OCI-LY7 (cell line): Measurements from ENCODE around the gene GIPC1. TPM values are rescaled to one million over a fixed set of nuclear protein-coding genes. Genes with fewer than 3 reads are reported as not detected.

Experiments
- BruUV-seq: library from RNA; stranded (reverse); fragments of 400-500 nt; replicated peaks from 2 replicates; lab custom pipeline; 2021; lab: Mats Ljungman, UMichigan
- CTCF ChIA-PET: fragments of 300-600 bp; sonication (Branson Sonifier 250); formaldehyde crosslinking; loops from one replicate; lab custom pipeline; 2022; ENCODE audit warnings: antibody characterized with exemption; ENCODE audit not compliant: unreplicated experiment; lab: Charles Lee
- POLR2A ChIA-PET: fragments of 300-600 bp; sonication (Branson Sonifier 250); formaldehyde crosslinking; loops from one replicate; lab custom pipeline; 2022; ENCODE audit warnings: antibody characterized with exemption; lab: Charles Lee
- DNase-seq: peaks from one replicate; pipeline ENCODE4 v3.0.0-alpha.2; 2015; ENCODE audit warnings: low spot score
- H2AFZ ChIP-seq: fragments of 200-600 bp; sonication (generic), shearing (Covaris generic); 2 replicates; pipeline ENCODE4 v1.6.1; 2014; ENCODE audit warnings: mild to moderate bottlenecking, antibody characterized with exemption, low read length, moderate library complexity
- H3K27ac ChIP-seq: fragments of 200-600 bp; sonication (generic); 2 replicates; pipeline ENCODE4 v1.5.1; 2014; ENCODE audit warnings: mixed run types, low read depth, mild to moderate bottlenecking, moderate library complexity, low read length, inconsistent platforms; ENCODE audit not compliant: poor library complexity, severe bottlenecking
- H3K36me3 ChIP-seq: fragments of 200-600 bp; sonication (generic); 2 replicates; pipeline ENCODE4 v1.6.1; 2014; ENCODE audit warnings: mild to moderate bottlenecking, antibody characterized with exemption, low read length, moderate library complexity, mixed read lengths; ENCODE audit not compliant: insufficient read depth
- H3K4me1 ChIP-seq: fragments of 200-600 bp; sonication (generic); 2 replicates; pipeline ENCODE4 v1.5.1; 2014; ENCODE audit warnings: mild to moderate bottlenecking, low read length; ENCODE audit not compliant: insufficient read depth, poor library complexity, severe bottlenecking
- H3K4me2 ChIP-seq: fragments of 200-600 bp; sonication (generic); 2 replicates; pipeline ENCODE4 v1.6.1; 2014; ENCODE audit warnings: mild to moderate bottlenecking, low read length
- H3K4me3 ChIP-seq: fragments of 200-600 bp; sonication (generic); 2 replicates; pipeline ENCODE4 v1.5.1; 2014; ENCODE audit warnings: mild to moderate bottlenecking, low read depth, low read length; ENCODE audit not compliant: poor library complexity, severe bottlenecking
- H3K79me2 ChIP-seq: fragments of 200-600 bp; sonication (generic); 2 replicates; pipeline ENCODE4 v1.6.1; 2016; ENCODE audit warnings: low read depth, mild to moderate bottlenecking, low read length, moderate library complexity, mixed read lengths; ENCODE audit not compliant: insufficient read depth
- H3K9me2 ChIP-seq: fragments of 200-600 bp; sonication (generic); 2 replicates; pipeline ENCODE4 v1.6.1; 2016; ENCODE audit warnings: mild to moderate bottlenecking, low read length, mixed read lengths; ENCODE audit not compliant: insufficient read depth
- H3K9me3 ChIP-seq: fragments of 200-600 bp; sonication (generic); 2 replicates; pipeline ENCODE4 v1.6.1; 2014; ENCODE audit warnings: mild to moderate bottlenecking, mixed run types, low read length, mixed read lengths
- H4K20me1 ChIP-seq: fragments of 200-600 bp; sonication (generic); 2 replicates; pipeline ENCODE4 v1.6.1; 2014; ENCODE audit warnings: mild to moderate bottlenecking, antibody characterized with exemption, low read length, moderate library complexity, mixed read lengths; ENCODE audit not compliant: insufficient read depth
- EZH2phosphoT487 ChIP-seq: fragments of 200-600 bp; sonication (generic); IDR thresholded peaks from 2 replicates; pipeline ENCODE4 v1.6.1; 2018; ENCODE audit warnings: low read depth, borderline replicate concordance, mild to moderate bottlenecking, mixed run types, antibody characterized with exemption, low read length, moderate library complexity, mixed read lengths
- intact Hi-C: fragments of 100-400 bp; cut with micrococcal nuclease; formaldehyde crosslinking; loops from one replicate; pipeline ENCODE4 v1.10.0; 2022; ENCODE audit not compliant: unreplicated experiment
- total RNA-seq, 2 experiments: library from RNA; depleted of rRNA in 1 of 2; stranded (reverse); fragments of >200 nt in 1 of 2; shearing (Covaris generic) in 1 of 2; gene quantifications; 2 replicates each; pipeline ENCODE4 v1.2.3, GENCODE V29; 2014 to 2022
- TF ChIP-seq, protein P1 (sequence below): fragments of 200-600 bp; sonication (generic); conservative IDR thresholded peaks from 2 replicates; pipeline ENCODE4 v1.5.1; 2014; ENCODE audit warnings: mild to moderate bottlenecking, antibody characterized with exemption, low read length, moderate library complexity, mixed read lengths

Gene GIPC1
- total RNA-seq, 2 experiments from 2014 or later: 18.5 to 38.3 TPM

DNA sequence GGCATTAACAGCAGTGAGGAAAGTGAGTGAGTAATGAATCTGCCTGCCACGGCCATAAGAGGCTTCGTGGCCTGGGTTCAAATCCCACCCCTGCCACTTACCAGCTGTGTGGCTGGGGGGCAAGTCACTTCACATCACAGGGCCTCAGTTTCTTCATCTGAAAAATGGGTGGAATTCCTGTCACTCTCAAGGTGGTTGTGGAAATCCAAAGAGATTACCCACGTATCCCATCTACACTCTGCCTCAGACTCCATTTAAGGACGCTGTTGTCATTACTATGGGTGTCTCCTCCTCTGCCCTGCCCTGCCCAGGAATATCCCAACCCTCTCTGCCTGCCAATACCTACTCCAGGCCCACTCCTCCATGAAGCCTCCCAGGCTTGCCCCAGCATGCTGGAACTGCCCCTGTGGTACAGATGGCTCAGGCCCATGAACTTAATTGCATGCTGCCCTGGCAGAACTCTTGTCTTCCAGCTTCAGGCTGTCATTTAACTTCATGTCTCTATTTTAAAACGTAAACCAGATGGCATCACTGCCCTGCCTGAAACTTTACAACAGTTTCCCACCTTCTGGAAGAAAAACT is 3.1 kb downstream of the GIPC1 start:
- H3K36me3 ChIP-seq: no peaks in the 10 kb centered on the region
- no peak for TF ChIP-seq EZH2phosphoT487
- TF ChIP-seq, protein P1, sequence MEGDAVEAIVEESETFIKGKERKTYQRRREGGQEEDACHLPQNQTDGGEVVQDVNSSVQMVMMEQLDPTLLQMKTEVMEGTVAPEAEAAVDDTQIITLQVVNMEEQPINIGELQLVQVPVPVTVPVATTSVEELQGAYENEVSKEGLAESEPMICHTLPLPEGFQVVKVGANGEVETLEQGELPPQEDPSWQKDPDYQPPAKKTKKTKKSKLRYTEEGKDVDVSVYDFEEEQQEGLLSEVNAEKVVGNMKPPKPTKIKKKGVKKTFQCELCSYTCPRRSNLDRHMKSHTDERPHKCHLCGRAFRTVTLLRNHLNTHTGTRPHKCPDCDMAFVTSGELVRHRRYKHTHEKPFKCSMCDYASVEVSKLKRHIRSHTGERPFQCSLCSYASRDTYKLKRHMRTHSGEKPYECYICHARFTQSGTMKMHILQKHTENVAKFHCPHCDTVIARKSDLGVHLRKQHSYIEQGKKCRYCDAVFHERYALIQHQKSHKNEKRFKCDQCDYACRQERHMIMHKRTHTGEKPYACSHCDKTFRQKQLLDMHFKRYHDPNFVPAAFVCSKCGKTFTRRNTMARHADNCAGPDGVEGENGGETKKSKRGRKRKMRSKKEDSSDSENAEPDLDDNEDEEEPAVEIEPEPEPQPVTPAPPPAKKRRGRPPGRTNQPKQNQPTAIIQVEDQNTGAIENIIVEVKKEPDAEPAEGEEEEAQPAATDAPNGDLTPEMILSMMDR: no peak
- H4K20me1 ChIP-seq: no peaks in the 10 kb centered on the region
- no peak overlapping the region for H3K27ac ChIP-seq
- no peaks in the 10 kb centered on the region for H3K9me2 ChIP-seq
- no peak for DNase-seq
- peaks cover 19% of the 10 kb centered on the region for H3K4me1 ChIP-seq
- ChIA-PET CTCF (no interaction called here), POLR2A (no interaction called here)
- H3K4me3 ChIP-seq: no peak overlapping the region
- H3K79me2 ChIP-seq: no peaks in the 10 kb centered on the region
- intact Hi-C loops: no loop called here
- no peaks in the 10 kb centered on the region for H3K9me3 ChIP-seq
- H2AFZ ChIP-seq: no peak overlapping the region
- no TSS peak for BruUV-seq
- no peak overlapping the region for H3K4me2 ChIP-seq

DNA sequence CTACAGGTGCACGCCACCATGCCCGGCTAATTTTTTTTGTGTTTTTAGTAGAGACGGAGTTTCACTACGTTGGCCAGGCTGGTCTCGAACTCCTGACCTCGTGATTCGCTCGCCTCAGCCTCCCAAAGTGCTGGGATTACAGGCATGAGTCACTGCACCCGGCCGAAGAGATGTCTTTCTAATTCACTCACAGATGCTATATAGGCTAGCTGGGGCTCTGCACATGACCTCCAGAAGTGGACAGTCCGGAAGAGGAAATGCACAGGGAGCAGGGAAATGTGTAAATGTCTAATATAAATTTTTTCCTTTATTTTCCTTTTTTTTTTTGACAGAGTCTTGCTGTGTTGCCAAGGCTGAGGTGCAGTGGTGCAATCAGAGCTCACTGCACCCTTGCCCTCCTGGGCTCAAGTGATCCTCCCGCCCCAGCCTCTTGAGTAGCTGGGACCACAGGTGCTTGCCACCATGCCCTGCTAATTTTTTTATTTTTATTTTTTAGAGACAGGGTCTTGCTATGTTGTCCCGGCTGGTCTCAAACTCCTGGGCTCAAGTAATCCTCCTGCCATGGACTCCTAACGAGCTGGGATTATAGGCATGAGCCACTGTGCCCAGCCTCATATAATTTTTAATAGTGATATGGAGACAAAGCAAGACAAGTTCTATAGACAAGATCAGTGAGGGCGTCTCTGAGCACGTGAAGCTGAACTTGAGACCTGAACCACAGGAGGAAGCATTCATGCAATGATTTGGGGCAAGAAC is 8.4 kb downstream of the GIPC1 start:
- TF ChIP-seq EZH2phosphoT487: no peak
- TF ChIP-seq, protein P1: no peak
- BruUV-seq: no TSS peak
- Histone ChIP-seq H2AFZ (no peak overlapping the region), H3K9me3 (no peaks in the 10 kb centered on the region), H3K79me2 (no peaks in the 10 kb centered on the region), H4K20me1 (no peaks in the 10 kb centered on the region), H3K4me1 (peaks cover 4% of the 10 kb centered on the region), H3K36me3 (no peaks in the 10 kb centered on the region), H3K4me3 (no peak overlapping the region), H3K9me2 (no peaks in the 10 kb centered on the region), H3K27ac (no peak overlapping the region), H3K4me2 (no peak overlapping the region)
- DNase-seq: no peak
- ChIA-PET POLR2A (interaction anchor here (0.5 to 0.9 kb wide), 2 partner anchors 16 to 38 kb away, joined by 3 to 4 read pairs; no protein-coding TSS in a partner anchor), CTCF (no interaction called here)
- intact Hi-C loops: loop anchor here (10.0 kb wide), 2 partner anchors 123 to 283 kb away; partner anchors contain the start of gene ADGRL1
